Measurements from ENCODE around the gene DNAJC12. TPM values are rescaled to one million over a fixed set of nuclear protein-coding genes. Genes with fewer than 3 reads are reported as not detected.

The DNAJC12 gene
- polyA plus RNA-seq, 2 of the 4 experiments (the other 2 are of a cell fraction): 19.1 to 80.0 TPM

GRCh38 chr10:67884313-67884841 lies 46.4 kb upstream of the DNAJC12 start, which contains the start of gene SIRT1:
SIRT1 (plus strand) TSS chr10:67884656; CDS start chr10:67884722, 66 bp downstream.
- CTCF ChIA-PET: interaction anchor here (1.2 to 1.9 kb wide), 4 partner anchors 29 to 99 kb away, joined by 3 to 12 read pairs (median 5); no protein-coding TSS in a partner anchor

More at GRCh38 chr10:67884313-67884841, 46.4 kb upstream of the DNAJC12 start, which contains the start of gene SIRT1:
- FAIRE-seq: no peak
- WGBS (ENCODE audit: missing lambda C conversion rate): 3% methylated on average over 22 of the region's 62 CpGs
- Histone ChIP-seq H3K9me3 (no peaks in the 10 kb centered on the region), H3K4me3 (peak within 1 kb of the TSS; percentile 69), H3K27ac (peak within 1 kb of the TSS; percentile 94 to 95), H3K4me1 (peaks cover 11% of the 10 kb centered on the region), H3K4me2 (peak within 1 kb of the TSS; percentile 84)
- peak; percentile 91 to 96 for DNase-seq (ENCODE audit: low read depth in 1 of 2, low spot score in 1 of 2)
- POLR2A ChIA-PET: interaction anchor here (0.6 to 1.4 kb wide), 10 partner anchors 8 to 943 kb away, joined by 3 to 4 read pairs (median 3); partner anchors contain the start of genes PBLD and STOX1
- peak; percentile 91 to 92 for ATAC-seq
- TF ChIP-seq EHF (CRISPR knock-in tag; IDR thresholded peaks at IDR 0.05): no peak
- no peak for TF ChIP-seq NFE2L2 (conservative IDR thresholded peaks at IDR 0.05; ENCODE audit: low read length)
- TF ChIP-seq USF2 (IDR thresholded peaks at IDR 0.05): peak; percentile 99
- TF ChIP-seq CTCF (IDR thresholded peaks at IDR 0.05): peak; percentile 38
- TF ChIP-seq FOSB (CRISPR knock-in tag; IDR thresholded peaks at IDR 0.05): no peak
- TF ChIP-seq RCOR1 (IDR thresholded peaks at IDR 0.05; ENCODE audit: low read depth, low read length): no peak
- TF ChIP-seq E2F6 (IDR thresholded peaks at IDR 0.05; ENCODE audit: borderline replicate concordance, low read depth): peak; percentile 90
- peak; percentile 88 to 97; a peak in 4 of 5 replicates for TF ChIP-seq JUN (IDR thresholded peaks at IDR 0.05)
- TF ChIP-seq POLR2A (IDR thresholded peaks at IDR 0.05; ENCODE audit: low read length): peak; percentile 97
- TF ChIP-seq, protein P1, sequence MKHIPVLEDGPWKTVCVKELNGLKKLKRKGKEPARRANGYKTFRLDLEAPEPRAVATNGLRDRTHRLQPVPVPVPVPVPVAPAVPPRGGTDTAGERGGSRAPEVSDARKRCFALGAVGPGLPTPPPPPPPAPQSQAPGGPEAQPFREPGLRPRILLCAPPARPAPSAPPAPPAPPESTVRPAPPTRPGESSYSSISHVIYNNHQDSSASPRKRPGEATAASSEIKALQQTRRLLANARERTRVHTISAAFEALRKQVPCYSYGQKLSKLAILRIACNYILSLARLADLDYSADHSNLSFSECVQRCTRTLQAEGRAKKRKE (CRISPR knock-in tag; IDR thresholded peaks at IDR 0.05; ENCODE audit: low read depth): peak; percentile 53; the same call in 1 of the 2 replicates
- no peak for TF ChIP-seq MAFK (IDR thresholded peaks at IDR 0.05; ENCODE audit: partially characterized antibody)
- TF ChIP-seq HMGXB4 (CRISPR knock-in tag; IDR thresholded peaks at IDR 0.05; ENCODE audit: borderline replicate concordance): no peak
- peak; percentile 97 for TF ChIP-seq MAX (IDR thresholded peaks at IDR 0.05)
- TF ChIP-seq, protein P2, sequence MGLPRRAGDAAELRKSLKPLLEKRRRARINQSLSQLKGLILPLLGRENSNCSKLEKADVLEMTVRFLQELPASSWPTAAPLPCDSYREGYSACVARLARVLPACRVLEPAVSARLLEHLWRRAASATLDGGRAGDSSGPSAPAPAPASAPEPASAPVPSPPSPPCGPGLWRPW (IDR thresholded peaks at IDR 0.05): no peak
- TF ChIP-seq ESRRA (IDR thresholded peaks at IDR 0.05; ENCODE audit: borderline replicate concordance, low read length): no peak
- no peak for TF ChIP-seq ZC3H11A (IDR thresholded peaks at IDR 0.05)
- TF ChIP-seq FOSL2 (IDR thresholded peaks at IDR 0.05): no peak
- TF ChIP-seq FOSL2 (CRISPR knock-in tag; IDR thresholded peaks at IDR 0.05): peak; percentile 12; the same call in 1 of the 2 replicates
- TF ChIP-seq MYC (IDR thresholded peaks at IDR 0.05; ENCODE audit: borderline replicate concordance, low read length): peak; percentile 64
- peak; percentile 68; the same call in 1 of the 2 replicates for TF ChIP-seq PHF8 (IDR thresholded peaks at IDR 0.05; ENCODE audit: borderline replicate concordance, low read depth)
- TF ChIP-seq GATA3 (IDR thresholded peaks at IDR 0.05; ENCODE audit: borderline replicate concordance): peak; percentile 47
- no peak for TF ChIP-seq RNF2 (IDR thresholded peaks at IDR 0.05; ENCODE audit: borderline replicate concordance, low read depth)
- no peak for TF ChIP-seq HEYL (CRISPR knock-in tag; IDR thresholded peaks at IDR 0.05)
- TF ChIP-seq ELK1 (IDR thresholded peaks at IDR 0.05; ENCODE audit: low read depth, low read length): no peak
- TF ChIP-seq ZFP36 (IDR thresholded peaks at IDR 0.05; ENCODE audit: borderline replicate concordance, partially characterized antibody): no peak
- TF ChIP-seq MAZ (IDR thresholded peaks at IDR 0.05; ENCODE audit: borderline replicate concordance, low read depth, low read length): peak; percentile 71; the same call in 1 of the 2 replicates
- peak; percentile 97 for TF ChIP-seq BCL3 (IDR thresholded peaks at IDR 0.05)
- TF ChIP-seq BHLHE40 (IDR thresholded peaks at IDR 0.05; ENCODE audit: low read depth, low read length): peak; percentile 57
- no peak for TF ChIP-seq HOXA7 (CRISPR knock-in tag; IDR thresholded peaks at IDR 0.05)

Measured in A549 (cell line).